ENCODE measurements around the gene CUX1.
"Not testable (repeated sequence)": the region's sequence is repeated elsewhere in the genome, so short reads cannot be mapped to it uniquely, and the experiment has no call there.

The CUX1 gene

DNA sequence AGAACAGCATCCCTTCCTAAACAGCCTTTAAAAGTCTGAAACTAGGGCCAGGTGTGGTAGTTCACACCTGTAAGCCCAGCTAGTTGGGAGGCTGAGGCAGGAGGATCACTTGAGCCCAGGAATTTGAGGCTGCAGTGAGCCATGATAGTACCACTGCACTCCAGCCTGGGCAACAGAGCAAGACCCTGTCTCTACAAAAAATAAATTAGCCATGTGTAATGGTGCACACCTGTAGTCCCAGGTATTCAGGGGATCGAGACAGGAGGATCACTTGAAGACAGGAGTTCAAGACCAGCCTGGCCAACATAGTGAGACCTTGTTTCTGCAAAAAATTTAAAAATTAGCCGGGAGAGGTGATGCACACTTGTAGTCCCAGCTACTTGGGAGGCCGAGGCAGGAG lies 325.0 kb downstream of the CUX1 start:
- H3K27me3 ChIP-seq (ENCODE audit: control insufficient read depth in 1 of 2, insufficient read depth in 2 of 2, low read length in 2 of 2); H3K9me3 ChIP-seq (ENCODE audit: control insufficient read depth in 2 of 2, low read length in 2 of 2): not testable (repeated sequence)

GRCh38 chr7:102146122-102146521 lies 328.7 kb downstream of the CUX1 start:
- no peak overlapping the region for H3K4me3 ChIP-seq (ENCODE audit: low read length in 2 of 2)
- H3K9me3 ChIP-seq (ENCODE audit: control insufficient read depth in 2 of 2, low read length in 2 of 2) = no peaks in the 10 kb centered on the region
- H3K27ac ChIP-seq (ENCODE audit: low read length) = no peak overlapping the region
- no peaks in the 10 kb centered on the region for H3K4me1 ChIP-seq (ENCODE audit: control insufficient read depth, insufficient read depth, low read length)
- peaks cover 0 to 2% of the 10 kb centered on the region in 2 donors for H3K36me3 ChIP-seq (ENCODE audit: control insufficient read depth in 2 of 2, insufficient read depth in 2 of 2, low read length in 2 of 2)
- H3K9ac ChIP-seq (ENCODE audit: low read length in 2 of 2) = no peak overlapping the region
- no peaks in the 10 kb centered on the region for H3K27me3 ChIP-seq (ENCODE audit: control insufficient read depth in 1 of 2, insufficient read depth in 2 of 2, low read length in 2 of 2)

More for the DNA sequence above, 325.0 kb downstream of the CUX1 start:
- H3K4me1 ChIP-seq (ENCODE audit: control insufficient read depth, insufficient read depth, low read length); H3K9ac ChIP-seq (ENCODE audit: low read length in 2 of 2); H3K27ac ChIP-seq (ENCODE audit: low read length); H3K4me3 ChIP-seq (ENCODE audit: low read length in 2 of 2); H3K36me3 ChIP-seq (ENCODE audit: control insufficient read depth in 2 of 2, insufficient read depth in 2 of 2, low read length in 2 of 2): not testable (repeated sequence)

GRCh38 chr7:102147008-102147407 lies 329.6 kb downstream of the CUX1 start:
- no peak overlapping the region for H3K27ac ChIP-seq (ENCODE audit: low read length)
- no peaks in the 10 kb centered on the region for H3K9me3 ChIP-seq (ENCODE audit: control insufficient read depth in 2 of 2, low read length in 2 of 2)
- H3K9ac ChIP-seq (ENCODE audit: low read length in 2 of 2) = no peak overlapping the region
- H3K4me1 ChIP-seq (ENCODE audit: control insufficient read depth, insufficient read depth, low read length) = no peaks in the 10 kb centered on the region
- H3K36me3 ChIP-seq (ENCODE audit: control insufficient read depth in 2 of 2, insufficient read depth in 2 of 2, low read length in 2 of 2) = peaks cover 0 to 2% of the 10 kb centered on the region in 2 donors
- H3K4me3 ChIP-seq (ENCODE audit: low read length in 2 of 2) = no peak overlapping the region
- H3K27me3 ChIP-seq (ENCODE audit: control insufficient read depth in 1 of 2, insufficient read depth in 2 of 2, low read length in 2 of 2) = no peaks in the 10 kb centered on the region

- Histone ChIP-seq H3K36me3 (ENCODE audit: control insufficient read depth in 2 of 2, insufficient read depth in 2 of 2, low read length in 2 of 2) (peaks cover 0 to 2% of the 10 kb centered on the region in 2 donors), H3K4me3 (ENCODE audit: low read length in 2 of 2) (no peak overlapping the region), H3K27ac (ENCODE audit: low read length) (no peak overlapping the region), H3K9me3 (ENCODE audit: control insufficient read depth in 2 of 2, low read length in 2 of 2) (no peaks in the 10 kb centered on the region), H3K9ac (ENCODE audit: low read length in 2 of 2) (no peak overlapping the region), H3K4me1 (ENCODE audit: control insufficient read depth, insufficient read depth, low read length) (peaks cover 12% of the 10 kb centered on the region), H3K27me3 (ENCODE audit: control insufficient read depth in 1 of 2, insufficient read depth in 2 of 2, low read length in 2 of 2) (no peaks in the 10 kb centered on the region)
These were observed 331.4 kb downstream of the CUX1 start for GRCh38 chr7:102148799-102149198.

DNA sequence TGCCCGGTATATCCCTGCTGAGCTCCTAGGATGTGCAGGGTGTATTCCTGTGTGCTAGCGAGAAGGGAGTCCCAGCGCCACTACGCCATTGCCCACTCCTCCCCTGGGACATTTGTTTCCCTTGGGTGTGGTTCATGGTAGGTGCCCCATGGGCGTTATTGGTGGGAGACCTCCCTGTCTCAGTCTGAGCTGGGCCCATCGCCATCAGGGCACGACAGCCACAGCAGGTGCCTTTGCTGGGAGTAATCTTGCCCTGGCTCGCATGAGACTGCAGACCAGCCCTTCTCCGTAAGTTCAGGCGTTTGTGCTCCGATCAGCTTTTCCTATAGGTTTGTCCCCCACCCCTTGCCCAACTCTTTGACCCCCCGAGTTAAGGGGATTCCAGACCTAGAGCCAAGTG lies 332.0 kb downstream of the CUX1 start:
- no peaks in the 10 kb centered on the region for H3K27me3 ChIP-seq (ENCODE audit: control insufficient read depth in 1 of 2, insufficient read depth in 2 of 2, low read length in 2 of 2)
- no peak overlapping the region for H3K27ac ChIP-seq (ENCODE audit: low read length)
- H3K9me3 ChIP-seq (ENCODE audit: control insufficient read depth in 2 of 2, low read length in 2 of 2) = no peaks in the 10 kb centered on the region
- no peak overlapping the region for H3K9ac ChIP-seq (ENCODE audit: low read length in 2 of 2)
- H3K4me1 ChIP-seq (ENCODE audit: control insufficient read depth, insufficient read depth, low read length) = peaks cover 12% of the 10 kb centered on the region
- H3K4me3 ChIP-seq (ENCODE audit: low read length in 2 of 2) = no peak overlapping the region
- H3K36me3 ChIP-seq (ENCODE audit: control insufficient read depth in 2 of 2, insufficient read depth in 2 of 2, low read length in 2 of 2) = peaks cover 0 to 2% of the 10 kb centered on the region in 2 donors

- no peaks in the 10 kb centered on the region for H3K27me3 ChIP-seq (ENCODE audit: control insufficient read depth in 1 of 2, insufficient read depth in 2 of 2, low read length in 2 of 2)
- peaks cover 12% of the 10 kb centered on the region for H3K4me1 ChIP-seq (ENCODE audit: control insufficient read depth, insufficient read depth, low read length)
- no peaks in the 10 kb centered on the region for H3K9me3 ChIP-seq (ENCODE audit: control insufficient read depth in 2 of 2, low read length in 2 of 2)
- no peak overlapping the region for H3K9ac ChIP-seq (ENCODE audit: low read length in 2 of 2)
- H3K4me3 ChIP-seq (ENCODE audit: low read length in 2 of 2) = no peak overlapping the region
- H3K36me3 ChIP-seq (ENCODE audit: control insufficient read depth in 2 of 2, insufficient read depth in 2 of 2, low read length in 2 of 2) = peaks cover 0 to 2% of the 10 kb centered on the region in 2 donors
- H3K27ac ChIP-seq (ENCODE audit: low read length) = no peak overlapping the region
These were observed 332.8 kb downstream of the CUX1 start for GRCh38 chr7:102150266-102150665.

DNA sequence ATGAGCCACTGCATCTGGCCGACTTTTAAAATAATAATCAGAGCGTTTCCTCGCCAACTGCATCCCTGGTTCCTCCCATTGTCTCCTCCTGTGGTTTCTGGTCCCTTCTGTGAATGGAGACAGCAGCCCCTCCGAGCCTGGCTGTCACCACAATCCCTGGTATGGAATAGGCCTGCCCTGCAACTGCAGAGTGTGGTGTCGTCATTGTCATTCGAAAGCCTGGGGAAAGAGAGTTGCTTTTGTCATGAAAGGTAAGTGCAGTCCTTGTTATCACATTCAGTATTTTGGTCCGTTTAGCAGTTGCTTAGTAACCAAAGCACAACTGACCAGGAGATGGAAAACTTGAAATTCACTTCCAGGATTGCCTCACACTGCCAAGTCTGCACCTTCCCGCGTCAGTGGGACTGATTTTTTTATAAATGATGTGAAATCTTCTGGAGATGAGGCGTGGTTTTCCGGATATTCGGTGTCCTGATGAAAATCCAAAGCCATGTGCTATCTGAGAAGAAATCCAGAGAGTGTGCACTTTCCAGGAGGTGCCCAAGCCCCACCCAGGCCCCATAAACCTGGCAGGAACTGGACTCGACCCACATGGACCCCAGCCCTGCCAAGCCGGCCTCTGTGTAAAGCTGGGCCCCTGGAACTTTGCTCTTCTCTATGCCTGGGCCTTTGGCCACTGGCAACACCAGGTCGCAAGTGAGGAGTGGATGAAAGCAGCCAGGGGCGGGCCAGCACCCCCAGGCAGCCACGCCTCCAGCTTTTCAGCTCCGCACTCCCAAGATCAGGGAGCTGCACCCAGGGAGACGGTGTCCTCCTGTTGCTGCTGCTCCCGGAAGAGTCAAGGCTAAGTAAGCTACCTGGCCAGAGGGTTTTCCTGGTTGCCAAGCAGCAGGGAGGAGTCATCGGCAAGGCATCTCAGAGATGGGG lies 335.5 kb downstream of the CUX1 start:
- no peak overlapping the region for H3K4me3 ChIP-seq (ENCODE audit: low read length in 2 of 2)
- peak overlapping the region; percentile 53 for H3K27ac ChIP-seq (ENCODE audit: low read length)
- no peaks in the 10 kb centered on the region for H3K27me3 ChIP-seq (ENCODE audit: control insufficient read depth in 1 of 2, insufficient read depth in 2 of 2, low read length in 2 of 2)
- H3K9ac ChIP-seq (ENCODE audit: low read length in 2 of 2) = no peak overlapping the region
- H3K4me1 ChIP-seq (ENCODE audit: control insufficient read depth, insufficient read depth, low read length) = peaks cover 12% of the 10 kb centered on the region
- no peaks in the 10 kb centered on the region for H3K36me3 ChIP-seq (ENCODE audit: control insufficient read depth in 2 of 2, insufficient read depth in 2 of 2, low read length in 2 of 2)
- no peaks in the 10 kb centered on the region for H3K9me3 ChIP-seq (ENCODE audit: control insufficient read depth in 2 of 2, low read length in 2 of 2)

- peak overlapping the region in 1 of 2 donors; percentile 13 for H3K9ac ChIP-seq (ENCODE audit: low read length in 2 of 2)
- no peaks in the 10 kb centered on the region for H3K27me3 ChIP-seq (ENCODE audit: control insufficient read depth in 1 of 2, insufficient read depth in 2 of 2, low read length in 2 of 2)
- H3K27ac ChIP-seq (ENCODE audit: low read length) = peak overlapping the region; percentile 37
- no peaks in the 10 kb centered on the region for H3K36me3 ChIP-seq (ENCODE audit: control insufficient read depth in 2 of 2, insufficient read depth in 2 of 2, low read length in 2 of 2)
- H3K9me3 ChIP-seq (ENCODE audit: control insufficient read depth in 2 of 2, low read length in 2 of 2) = no peaks in the 10 kb centered on the region
- H3K4me1 ChIP-seq (ENCODE audit: control insufficient read depth, insufficient read depth, low read length) = peaks cover 12% of the 10 kb centered on the region
- no peak overlapping the region for H3K4me3 ChIP-seq (ENCODE audit: low read length in 2 of 2)
These were observed 336.1 kb downstream of the CUX1 start for GRCh38 chr7:102153599-102153946.

GRCh38 chr7:102154425-102154824 lies 337.0 kb downstream of the CUX1 start:
- peaks cover 0 to 3% of the 10 kb centered on the region in 2 donors for H3K36me3 ChIP-seq (ENCODE audit: control insufficient read depth in 2 of 2, insufficient read depth in 2 of 2, low read length in 2 of 2)
- no peak overlapping the region for H3K27ac ChIP-seq (ENCODE audit: low read length)
- H3K9ac ChIP-seq (ENCODE audit: low read length in 2 of 2) = no peak overlapping the region
- no peak overlapping the region for H3K4me3 ChIP-seq (ENCODE audit: low read length in 2 of 2)
- peaks cover 12% of the 10 kb centered on the region for H3K4me1 ChIP-seq (ENCODE audit: control insufficient read depth, insufficient read depth, low read length)
- H3K9me3 ChIP-seq (ENCODE audit: control insufficient read depth in 2 of 2, low read length in 2 of 2) = no peaks in the 10 kb centered on the region
- H3K27me3 ChIP-seq (ENCODE audit: control insufficient read depth in 1 of 2, insufficient read depth in 2 of 2, low read length in 2 of 2) = no peaks in the 10 kb centered on the region

DNA sequence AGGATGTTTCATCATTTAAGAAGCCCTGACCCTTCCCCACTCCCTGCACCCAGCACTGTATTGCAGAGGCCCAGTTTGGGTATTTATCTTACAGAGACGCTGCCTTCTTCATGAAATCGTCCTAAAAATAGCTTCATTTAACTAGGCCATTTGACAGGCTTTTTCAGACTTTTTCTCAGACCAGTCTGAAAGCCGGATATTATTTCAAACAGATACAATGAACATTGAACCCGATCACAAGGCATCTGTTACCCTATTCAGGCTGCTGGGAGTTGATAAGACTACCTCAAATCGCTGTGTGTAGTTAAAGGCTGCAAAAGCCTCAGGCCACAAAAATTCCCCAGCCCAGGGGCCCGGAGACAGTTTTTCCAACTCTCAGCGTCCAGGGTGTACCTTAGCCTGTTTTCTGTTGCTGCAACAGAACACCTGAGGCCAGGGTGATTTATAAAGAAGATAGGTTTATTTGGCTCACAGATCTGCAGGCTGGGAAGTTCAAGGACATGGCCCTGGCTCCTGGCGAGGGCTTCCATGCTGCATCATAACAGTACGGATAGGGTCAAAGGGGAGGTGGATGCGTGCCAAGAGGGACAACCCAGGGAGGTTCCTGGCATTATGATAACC lies 338.5 kb downstream of the CUX1 start:
- peaks cover 0 to 7% of the 10 kb centered on the region in 2 donors for H3K36me3 ChIP-seq (ENCODE audit: control insufficient read depth in 2 of 2, insufficient read depth in 2 of 2, low read length in 2 of 2)
- no peak overlapping the region for H3K27ac ChIP-seq (ENCODE audit: low read length)
- H3K4me3 ChIP-seq (ENCODE audit: low read length in 2 of 2) = no peak overlapping the region
- H3K4me1 ChIP-seq (ENCODE audit: control insufficient read depth, insufficient read depth, low read length) = peaks cover 12% of the 10 kb centered on the region
- no peaks in the 10 kb centered on the region for H3K9me3 ChIP-seq (ENCODE audit: control insufficient read depth in 2 of 2, low read length in 2 of 2)
- H3K27me3 ChIP-seq (ENCODE audit: control insufficient read depth in 1 of 2, insufficient read depth in 2 of 2, low read length in 2 of 2) = no peaks in the 10 kb centered on the region
- H3K9ac ChIP-seq (ENCODE audit: low read length in 2 of 2) = no peak overlapping the region

DNA sequence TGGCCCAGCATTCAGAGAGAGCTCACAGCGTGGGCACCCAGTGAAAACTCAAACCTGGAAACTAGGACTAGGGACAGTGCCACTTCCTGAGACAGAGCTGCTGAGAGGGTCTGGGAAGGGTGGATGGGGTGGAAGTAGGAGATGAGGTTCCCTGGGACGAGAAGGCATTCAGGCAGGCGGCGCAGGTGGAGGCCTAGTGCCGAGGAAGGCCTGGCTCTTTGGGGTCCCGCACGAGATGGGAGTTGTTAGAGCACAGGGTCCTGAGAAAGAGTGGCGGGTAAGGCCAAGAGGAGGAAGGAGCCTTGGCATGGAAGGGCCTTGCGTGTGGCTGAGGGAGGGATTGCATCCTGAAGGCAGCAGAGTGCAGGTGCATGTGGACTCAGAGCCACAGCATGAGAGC lies 339.4 kb downstream of the CUX1 start:
- H3K9ac ChIP-seq (ENCODE audit: low read length in 2 of 2) = no peak overlapping the region
- no peak overlapping the region for H3K27ac ChIP-seq (ENCODE audit: low read length)
- no peak overlapping the region for H3K4me3 ChIP-seq (ENCODE audit: low read length in 2 of 2)
- peaks cover 12% of the 10 kb centered on the region for H3K4me1 ChIP-seq (ENCODE audit: control insufficient read depth, insufficient read depth, low read length)
- no peaks in the 10 kb centered on the region for H3K27me3 ChIP-seq (ENCODE audit: control insufficient read depth in 1 of 2, insufficient read depth in 2 of 2, low read length in 2 of 2)
- H3K36me3 ChIP-seq (ENCODE audit: control insufficient read depth in 2 of 2, insufficient read depth in 2 of 2, low read length in 2 of 2) = peaks cover 0 to 7% of the 10 kb centered on the region in 2 donors
- H3K9me3 ChIP-seq (ENCODE audit: control insufficient read depth in 2 of 2, low read length in 2 of 2) = no peaks in the 10 kb centered on the region
